Liver (tissue), 9 donors: ENCODE data around the gene CYTH3. TPM values are rescaled to one million over a fixed set of nuclear protein-coding genes. Genes with fewer than 3 reads are reported as not detected.

Experiments
- DNase-seq: peaks from one replicate; pipeline ENCODE4 v3.0.0-alpha.2; 2017; ENCODE audit warnings: low spot score
- H3K27ac ChIP-seq, 2 donors: one replicate each; pipeline ENCODE4 v1.7.0; 2013; ENCODE audit warnings: inconsistent platforms in 2 of 2, low read length in 2 of 2, control low read depth in 1 of 2, low read depth in 1 of 2, mild to moderate bottlenecking in 1 of 2
- H3K27me3 ChIP-seq, 4 donors: one replicate each; pipeline versions ENCODE4 v1.6.1 to v1.7.0; 2013; ENCODE audit warnings: low read length in 3 of 4, inconsistent platforms in 1 of 4, mild to moderate bottlenecking in 1 of 4, moderate library complexity in 1 of 4; ENCODE audit not compliant: control insufficient read depth in 4 of 4, insufficient read depth in 4 of 4
- H3K36me3 ChIP-seq, 4 donors: one replicate each; pipeline versions ENCODE4 v1.6.1 to v1.7.0; 2013; ENCODE audit warnings: low read length in 3 of 4, mild to moderate bottlenecking in 3 of 4, low read depth in 1 of 4, moderate library complexity in 1 of 4; ENCODE audit not compliant: control insufficient read depth in 4 of 4, insufficient read depth in 3 of 4
- H3K4me1 ChIP-seq, 4 donors: one replicate each; pipeline versions ENCODE4 v1.6.1 to v1.7.0; 2013; ENCODE audit warnings: low read length in 3 of 4, mild to moderate bottlenecking in 3 of 4, moderate library complexity in 1 of 4; ENCODE audit not compliant: control insufficient read depth in 4 of 4, insufficient read depth in 4 of 4
- H3K4me3 ChIP-seq, 3 donors: one replicate each; pipeline versions ENCODE4 v1.6.1 to v1.7.0; 2013; ENCODE audit warnings: low read length in 3 of 3, control low read depth in 1 of 3, low read depth in 1 of 3, mild to moderate bottlenecking in 1 of 3
- H3K9ac ChIP-seq, 2 donors: one replicate each; pipeline ENCODE4 v1.7.0; 2013; ENCODE audit warnings: low read length in 2 of 2, mild to moderate bottlenecking in 2 of 2, moderate library complexity in 2 of 2, control low read depth in 1 of 2, low read depth in 1 of 2
- H3K9me3 ChIP-seq, 4 donors: one replicate each; pipeline versions ENCODE4 v1.6.1 to v1.7.0; 2013; ENCODE audit warnings: low read length in 3 of 4; ENCODE audit not compliant: control insufficient read depth in 4 of 4
- EGR1 ChIP-seq, 2 donors: IDR thresholded peaks; 2 replicates each; pipeline ENCODE4 v1.6.1; 2016 to 2018; ENCODE audit warnings: antibody characterized with exemption in 2 of 2, low read depth in 2 of 2
- FOXA1 ChIP-seq: IDR thresholded peaks from 2 replicates; pipeline ENCODE4 v1.6.1; 2016; ENCODE audit warnings: antibody characterized with exemption
- FOXA2 ChIP-seq: IDR thresholded peaks from 2 replicates; pipeline ENCODE4 v1.6.1; 2016; ENCODE audit warnings: antibody characterized with exemption
- GABPA ChIP-seq, 2 donors: IDR thresholded peaks in 1 of 2; conservative IDR thresholded peaks in 1 of 2; 2 replicates each; pipeline ENCODE4 v1.6.1; 2016; ENCODE audit warnings: antibody characterized with exemption in 2 of 2, mild to moderate bottlenecking in 1 of 2, moderate library complexity in 1 of 2
- HNF4A ChIP-seq, 2 donors: conservative IDR thresholded peaks; 2 replicates each; pipeline ENCODE4 v1.6.1; 2016; ENCODE audit warnings: antibody characterized with exemption in 2 of 2, mild to moderate bottlenecking in 2 of 2
- HNF4G ChIP-seq: IDR thresholded peaks from 2 replicates; pipeline ENCODE4 v1.6.1; 2016; ENCODE audit warnings: antibody characterized with exemption
- JUND ChIP-seq, 2 donors: IDR thresholded peaks; 2 replicates each; pipeline ENCODE4 v1.6.1; 2016; ENCODE audit warnings: antibody characterized with exemption in 2 of 2
- NR2F2 ChIP-seq: IDR thresholded peaks from 2 replicates; pipeline ENCODE4 v1.6.1; 2016; ENCODE audit warnings: antibody characterized with exemption
- RAD21 ChIP-seq, 2 donors: IDR thresholded peaks; 2 replicates each; pipeline ENCODE4 v1.6.1; 2016; ENCODE audit warnings: antibody characterized with exemption in 2 of 2, mild to moderate bottlenecking in 2 of 2
- RXRA ChIP-seq, 2 donors: IDR thresholded peaks; 2 replicates each; pipeline ENCODE4 v1.6.1; 2017 to 2018; ENCODE audit warnings: antibody characterized with exemption in 2 of 2, mild to moderate bottlenecking in 1 of 2
- SP1 ChIP-seq: IDR thresholded peaks from 2 replicates; pipeline ENCODE4 v1.6.1; 2018; ENCODE audit warnings: antibody characterized with exemption, mild to moderate bottlenecking
- TAF1 ChIP-seq: conservative IDR thresholded peaks from 2 replicates; pipeline ENCODE4 v1.6.1; 2016; ENCODE audit warnings: antibody characterized with exemption, mild to moderate bottlenecking
- YY1 ChIP-seq: IDR thresholded peaks from 2 replicates; pipeline ENCODE4 v1.6.1; 2016; ENCODE audit warnings: antibody characterized with exemption, mild to moderate bottlenecking
- WGBS: extraction: QIAGEN DNeasy Blood & Tissue Kit; methylation state at CpG from one replicate; pipeline ENCODE4 v1.1.7; 2013; 5-methylcytosine and 5-hydroxymethylcytosine counted together
- polyA plus RNA-seq, 2 donors: library from polyadenylated mRNA; stranded (reverse) in 1 of 2; unstranded in 1 of 2; fragments of 200-250 nt in 1 of 2; fragments of >200 nt in 1 of 2; fragmentation: Nextera tagmentation in 1 of 2; extraction: Ambion mirVana in 1 of 2; gene quantifications; one replicate each; pipeline versions ENCODE4 v1.2.1 to v1.2.3, GENCODE V29; 2013 to 2015
- total RNA-seq, 2 donors: library from RNA; depleted of rRNA; stranded (reverse); fragments of >200 nt; gene quantifications; one replicate each; pipeline ENCODE4 v1.2.3, GENCODE V29; 2014
- TF ChIP-seq, protein P1 (sequence below): IDR thresholded peaks from 2 replicates; pipeline ENCODE4 v1.6.1; 2016; ENCODE audit warnings: antibody characterized with exemption
- TF ChIP-seq, protein P2 (sequence below): fragments of 150-350 bp; IDR thresholded peaks from 2 replicates; pipeline ENCODE4 v1.5.1; 2017; ENCODE audit warnings: improper control_type of control experiment, low read depth, low read length; ENCODE audit not compliant: missing input control
- TF ChIP-seq, protein P3 (sequence below): IDR thresholded peaks from 2 replicates; pipeline ENCODE4 v1.6.1; 2016; ENCODE audit warnings: antibody characterized with exemption, mild to moderate bottlenecking
- TF ChIP-seq, protein P4 (sequence below): IDR thresholded peaks from 2 replicates; pipeline ENCODE4 v1.6.1; 2016; ENCODE audit warnings: antibody characterized with exemption
- TF ChIP-seq, protein P5 (sequence below): IDR thresholded peaks from 2 replicates; pipeline ENCODE4 v1.6.1; 2016; ENCODE audit warnings: antibody characterized with exemption
- donor health status: healthy.
- donor health status: healthy.
- donor health status: healthy.
- donor health status: healthy.
- donor health status: healthy.

Gene CYTH3
- total and polyA plus RNA-seq, 4 donors, result 1.1 to 6.3 (median 3.7) TPM

DNA sequence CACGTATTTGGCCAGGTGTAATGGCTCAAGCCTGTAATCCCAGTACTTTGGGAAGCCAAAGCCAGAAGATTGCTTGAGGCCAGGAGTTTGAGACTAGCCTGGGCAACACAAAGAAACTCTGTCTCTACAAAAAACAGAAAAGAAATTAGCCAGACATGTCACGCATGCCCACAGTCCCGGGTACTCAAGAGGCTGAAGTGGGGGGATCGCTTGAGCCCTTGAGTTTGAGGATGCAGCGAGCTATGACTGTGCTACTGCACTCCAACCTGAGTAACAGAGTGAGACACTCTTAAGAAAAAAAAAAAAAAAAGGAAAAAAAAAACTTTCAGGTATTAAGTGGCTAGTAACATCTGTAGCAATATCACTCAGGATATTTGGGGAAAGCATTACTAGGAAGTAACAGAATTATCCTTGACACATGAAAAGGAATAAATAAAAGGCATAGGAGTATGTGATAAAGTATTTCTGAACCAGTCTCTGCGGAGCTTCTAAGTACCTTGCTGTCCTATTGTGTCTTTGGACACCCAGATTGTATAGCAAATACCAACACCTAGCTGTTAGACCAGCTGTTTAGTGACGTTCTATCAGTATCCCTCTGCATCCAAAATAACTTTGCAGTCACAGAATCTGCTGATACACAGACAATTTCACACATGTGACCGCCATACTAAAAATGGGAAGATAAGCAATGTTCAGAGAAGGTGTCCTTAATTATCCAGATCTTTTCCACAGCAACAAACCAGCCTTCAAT, 74.4 kb downstream of the CYTH3 start:
- no peaks in the 10 kb centered on the region for H3K4me1 ChIP-seq
- no peak overlapping the region for H3K27ac ChIP-seq
- no peak for DNase-seq
- no peaks in the 10 kb centered on the region for H3K36me3 ChIP-seq
- H3K27me3 ChIP-seq, result no peaks in the 10 kb centered on the region
- no peak overlapping the region for H3K9ac ChIP-seq
- no peak overlapping the region for H3K4me3 ChIP-seq
- no peaks in the 10 kb centered on the region for H3K9me3 ChIP-seq
- no peak for TF ChIP-seq TAF1
- TF ChIP-seq RXRA (IDR thresholded peaks at IDR 0.05), result no peak
- TF ChIP-seq NR2F2, result no peak
- no peak for TF ChIP-seq SP1
- TF ChIP-seq RAD21 (IDR thresholded peaks at IDR 0.05), result no peak
- TF ChIP-seq HNF4G, result no peak
- no peak for TF ChIP-seq HNF4A (conservative IDR thresholded peaks at IDR 0.05)
- no peak for TF ChIP-seq YY1
- no peak for TF ChIP-seq FOXA1
- TF ChIP-seq, protein P1, sequence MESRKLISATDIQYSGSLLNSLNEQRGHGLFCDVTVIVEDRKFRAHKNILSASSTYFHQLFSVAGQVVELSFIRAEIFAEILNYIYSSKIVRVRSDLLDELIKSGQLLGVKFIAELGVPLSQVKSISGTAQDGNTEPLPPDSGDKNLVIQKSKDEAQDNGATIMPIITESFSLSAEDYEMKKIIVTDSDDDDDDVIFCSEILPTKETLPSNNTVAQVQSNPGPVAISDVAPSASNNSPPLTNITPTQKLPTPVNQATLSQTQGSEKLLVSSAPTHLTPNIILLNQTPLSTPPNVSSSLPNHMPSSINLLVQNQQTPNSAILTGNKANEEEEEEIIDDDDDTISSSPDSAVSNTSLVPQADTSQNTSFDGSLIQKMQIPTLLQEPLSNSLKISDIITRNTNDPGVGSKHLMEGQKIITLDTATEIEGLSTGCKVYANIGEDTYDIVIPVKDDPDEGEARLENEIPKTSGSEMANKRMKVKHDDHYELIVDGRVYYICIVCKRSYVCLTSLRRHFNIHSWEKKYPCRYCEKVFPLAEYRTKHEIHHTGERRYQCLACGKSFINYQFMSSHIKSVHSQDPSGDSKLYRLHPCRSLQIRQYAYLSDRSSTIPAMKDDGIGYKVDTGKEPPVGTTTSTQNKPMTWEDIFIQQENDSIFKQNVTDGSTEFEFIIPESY, result no peak
- TF ChIP-seq FOXA2, result no peak
- no peak for TF ChIP-seq GABPA (IDR thresholded peaks at IDR 0.05 in 1 of 2, conservative IDR thresholded peaks at IDR 0.05 in 1 of 2)
- TF ChIP-seq EGR1 (IDR thresholded peaks at IDR 0.05; ENCODE audit: low read depth in 2 of 2), result no peak
- TF ChIP-seq, protein P2, sequence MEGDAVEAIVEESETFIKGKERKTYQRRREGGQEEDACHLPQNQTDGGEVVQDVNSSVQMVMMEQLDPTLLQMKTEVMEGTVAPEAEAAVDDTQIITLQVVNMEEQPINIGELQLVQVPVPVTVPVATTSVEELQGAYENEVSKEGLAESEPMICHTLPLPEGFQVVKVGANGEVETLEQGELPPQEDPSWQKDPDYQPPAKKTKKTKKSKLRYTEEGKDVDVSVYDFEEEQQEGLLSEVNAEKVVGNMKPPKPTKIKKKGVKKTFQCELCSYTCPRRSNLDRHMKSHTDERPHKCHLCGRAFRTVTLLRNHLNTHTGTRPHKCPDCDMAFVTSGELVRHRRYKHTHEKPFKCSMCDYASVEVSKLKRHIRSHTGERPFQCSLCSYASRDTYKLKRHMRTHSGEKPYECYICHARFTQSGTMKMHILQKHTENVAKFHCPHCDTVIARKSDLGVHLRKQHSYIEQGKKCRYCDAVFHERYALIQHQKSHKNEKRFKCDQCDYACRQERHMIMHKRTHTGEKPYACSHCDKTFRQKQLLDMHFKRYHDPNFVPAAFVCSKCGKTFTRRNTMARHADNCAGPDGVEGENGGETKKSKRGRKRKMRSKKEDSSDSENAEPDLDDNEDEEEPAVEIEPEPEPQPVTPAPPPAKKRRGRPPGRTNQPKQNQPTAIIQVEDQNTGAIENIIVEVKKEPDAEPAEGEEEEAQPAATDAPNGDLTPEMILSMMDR, result no peak
- TF ChIP-seq JUND (IDR thresholded peaks at IDR 0.05), result no peak
- TF ChIP-seq, protein P3, sequence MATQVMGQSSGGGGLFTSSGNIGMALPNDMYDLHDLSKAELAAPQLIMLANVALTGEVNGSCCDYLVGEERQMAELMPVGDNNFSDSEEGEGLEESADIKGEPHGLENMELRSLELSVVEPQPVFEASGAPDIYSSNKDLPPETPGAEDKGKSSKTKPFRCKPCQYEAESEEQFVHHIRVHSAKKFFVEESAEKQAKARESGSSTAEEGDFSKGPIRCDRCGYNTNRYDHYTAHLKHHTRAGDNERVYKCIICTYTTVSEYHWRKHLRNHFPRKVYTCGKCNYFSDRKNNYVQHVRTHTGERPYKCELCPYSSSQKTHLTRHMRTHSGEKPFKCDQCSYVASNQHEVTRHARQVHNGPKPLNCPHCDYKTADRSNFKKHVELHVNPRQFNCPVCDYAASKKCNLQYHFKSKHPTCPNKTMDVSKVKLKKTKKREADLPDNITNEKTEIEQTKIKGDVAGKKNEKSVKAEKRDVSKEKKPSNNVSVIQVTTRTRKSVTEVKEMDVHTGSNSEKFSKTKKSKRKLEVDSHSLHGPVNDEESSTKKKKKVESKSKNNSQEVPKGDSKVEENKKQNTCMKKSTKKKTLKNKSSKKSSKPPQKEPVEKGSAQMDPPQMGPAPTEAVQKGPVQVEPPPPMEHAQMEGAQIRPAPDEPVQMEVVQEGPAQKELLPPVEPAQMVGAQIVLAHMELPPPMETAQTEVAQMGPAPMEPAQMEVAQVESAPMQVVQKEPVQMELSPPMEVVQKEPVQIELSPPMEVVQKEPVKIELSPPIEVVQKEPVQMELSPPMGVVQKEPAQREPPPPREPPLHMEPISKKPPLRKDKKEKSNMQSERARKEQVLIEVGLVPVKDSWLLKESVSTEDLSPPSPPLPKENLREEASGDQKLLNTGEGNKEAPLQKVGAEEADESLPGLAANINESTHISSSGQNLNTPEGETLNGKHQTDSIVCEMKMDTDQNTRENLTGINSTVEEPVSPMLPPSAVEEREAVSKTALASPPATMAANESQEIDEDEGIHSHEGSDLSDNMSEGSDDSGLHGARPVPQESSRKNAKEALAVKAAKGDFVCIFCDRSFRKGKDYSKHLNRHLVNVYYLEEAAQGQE, result no peak
- TF ChIP-seq, protein P4, sequence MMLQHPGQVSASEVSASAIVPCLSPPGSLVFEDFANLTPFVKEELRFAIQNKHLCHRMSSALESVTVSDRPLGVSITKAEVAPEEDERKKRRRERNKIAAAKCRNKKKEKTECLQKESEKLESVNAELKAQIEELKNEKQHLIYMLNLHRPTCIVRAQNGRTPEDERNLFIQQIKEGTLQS, result no peak
- TF ChIP-seq, protein P5, sequence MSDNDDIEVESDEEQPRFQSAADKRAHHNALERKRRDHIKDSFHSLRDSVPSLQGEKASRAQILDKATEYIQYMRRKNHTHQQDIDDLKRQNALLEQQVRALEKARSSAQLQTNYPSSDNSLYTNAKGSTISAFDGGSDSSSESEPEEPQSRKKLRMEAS, result no peak
- WGBS, result 93% methylated on average over 8 of the region's 8 CpGs
